ENCODE results near the gene FCN3. TPM values are rescaled to one million over a fixed set of nuclear protein-coding genes. Genes with fewer than 3 reads are reported as not detected.
A peak's percentile ranks its signal among the peaks of the same experiment; 100 is the strongest.

FCN3 gene
- total and polyA plus RNA-seq, 10 of the 15 experiments (the other 5 are each of a cell fraction or from before 2014, with no cell fraction given): 0.28 TPM; not detected in 9

DNA sequence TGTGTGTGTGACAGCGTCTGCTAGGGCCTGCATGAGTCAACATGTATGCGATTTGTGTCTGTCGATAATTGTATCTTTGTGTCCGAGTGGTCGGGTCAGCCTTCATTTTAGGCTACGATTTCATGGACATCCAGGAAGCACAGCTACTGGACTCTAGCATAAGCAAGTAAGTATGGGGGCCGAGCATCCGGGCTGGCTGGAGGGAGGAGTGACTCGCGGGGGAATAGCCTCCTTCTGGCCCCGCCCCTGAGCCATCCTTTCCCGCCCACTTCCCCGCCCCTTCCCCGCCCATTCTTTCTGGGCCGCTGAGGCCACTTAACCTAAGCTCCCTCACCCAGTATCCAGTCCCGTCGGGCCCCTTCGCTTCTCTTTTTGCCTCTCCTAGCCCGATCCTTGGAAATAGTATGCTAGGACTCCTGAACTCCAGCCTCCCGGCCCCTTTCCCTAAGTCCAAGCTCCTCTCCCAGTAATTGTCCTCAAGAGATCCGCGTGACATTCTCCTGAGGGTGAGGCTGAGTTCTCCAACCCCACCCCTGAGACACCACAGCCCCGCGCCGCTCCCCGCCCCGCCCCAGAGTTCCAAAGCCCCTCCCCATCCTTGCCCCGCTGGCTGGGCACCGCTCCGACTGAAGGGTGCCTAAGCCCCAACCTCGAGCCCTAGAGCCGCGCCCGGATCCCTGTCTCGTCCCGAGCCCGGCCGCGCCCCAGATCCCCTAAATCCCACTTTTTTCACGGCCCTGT lies 9.1 kb downstream of the FCN3 start (continued):
- TF ChIP-seq, protein P1, sequence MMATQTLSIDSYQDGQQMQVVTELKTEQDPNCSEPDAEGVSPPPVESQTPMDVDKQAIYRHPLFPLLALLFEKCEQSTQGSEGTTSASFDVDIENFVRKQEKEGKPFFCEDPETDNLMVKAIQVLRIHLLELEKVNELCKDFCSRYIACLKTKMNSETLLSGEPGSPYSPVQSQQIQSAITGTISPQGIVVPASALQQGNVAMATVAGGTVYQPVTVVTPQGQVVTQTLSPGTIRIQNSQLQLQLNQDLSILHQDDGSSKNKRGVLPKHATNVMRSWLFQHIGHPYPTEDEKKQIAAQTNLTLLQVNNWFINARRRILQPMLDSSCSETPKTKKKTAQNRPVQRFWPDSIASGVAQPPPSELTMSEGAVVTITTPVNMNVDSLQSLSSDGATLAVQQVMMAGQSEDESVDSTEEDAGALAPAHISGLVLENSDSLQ (IDR thresholded peaks at IDR 0.05): no peak
- TF ChIP-seq, protein P2, sequence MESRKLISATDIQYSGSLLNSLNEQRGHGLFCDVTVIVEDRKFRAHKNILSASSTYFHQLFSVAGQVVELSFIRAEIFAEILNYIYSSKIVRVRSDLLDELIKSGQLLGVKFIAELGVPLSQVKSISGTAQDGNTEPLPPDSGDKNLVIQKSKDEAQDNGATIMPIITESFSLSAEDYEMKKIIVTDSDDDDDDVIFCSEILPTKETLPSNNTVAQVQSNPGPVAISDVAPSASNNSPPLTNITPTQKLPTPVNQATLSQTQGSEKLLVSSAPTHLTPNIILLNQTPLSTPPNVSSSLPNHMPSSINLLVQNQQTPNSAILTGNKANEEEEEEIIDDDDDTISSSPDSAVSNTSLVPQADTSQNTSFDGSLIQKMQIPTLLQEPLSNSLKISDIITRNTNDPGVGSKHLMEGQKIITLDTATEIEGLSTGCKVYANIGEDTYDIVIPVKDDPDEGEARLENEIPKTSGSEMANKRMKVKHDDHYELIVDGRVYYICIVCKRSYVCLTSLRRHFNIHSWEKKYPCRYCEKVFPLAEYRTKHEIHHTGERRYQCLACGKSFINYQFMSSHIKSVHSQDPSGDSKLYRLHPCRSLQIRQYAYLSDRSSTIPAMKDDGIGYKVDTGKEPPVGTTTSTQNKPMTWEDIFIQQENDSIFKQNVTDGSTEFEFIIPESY (IDR thresholded peaks at IDR 0.05): no peak
- no peak for TF ChIP-seq FOXK2 (IDR thresholded peaks at IDR 0.05)
- TF ChIP-seq RB1 (IDR thresholded peaks at IDR 0.05; ENCODE audit: borderline replicate concordance): no peak
- TF ChIP-seq CHD2 (IDR thresholded peaks at IDR 0.05; ENCODE audit: borderline replicate concordance, low read depth, low read length): no peak
- TF ChIP-seq, protein P3, sequence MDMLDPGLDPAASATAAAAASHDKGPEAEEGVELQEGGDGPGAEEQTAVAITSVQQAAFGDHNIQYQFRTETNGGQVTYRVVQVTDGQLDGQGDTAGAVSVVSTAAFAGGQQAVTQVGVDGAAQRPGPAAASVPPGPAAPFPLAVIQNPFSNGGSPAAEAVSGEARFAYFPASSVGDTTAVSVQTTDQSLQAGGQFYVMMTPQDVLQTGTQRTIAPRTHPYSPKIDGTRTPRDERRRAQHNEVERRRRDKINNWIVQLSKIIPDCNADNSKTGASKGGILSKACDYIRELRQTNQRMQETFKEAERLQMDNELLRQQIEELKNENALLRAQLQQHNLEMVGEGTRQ (IDR thresholded peaks at IDR 0.05; ENCODE audit: borderline replicate concordance, low read depth, low read length): no peak
- 0 out of 2 replicates have a peak, but pooled peaks have one; percentile 8 for TF ChIP-seq CREB1 (IDR thresholded peaks at IDR 0.05; ENCODE audit: low read depth)
- TF ChIP-seq PAX5 (IDR thresholded peaks at IDR 0.05; ENCODE audit: borderline replicate concordance, low read depth, low read length): no peak
- TF ChIP-seq JUND (IDR thresholded peaks at IDR 0.05; ENCODE audit: low read depth, low read length): no peak
- no peak for TF ChIP-seq NR2C2 (IDR thresholded peaks at IDR 0.05; ENCODE audit: borderline replicate concordance, control insufficient read depth, insufficient read length, low read depth)
- TF ChIP-seq MTA3 (IDR thresholded peaks at IDR 0.05; ENCODE audit: borderline replicate concordance, low read length): no peak
- no peak for TF ChIP-seq SUZ12 (IDR thresholded peaks at IDR 0.05; ENCODE audit: unreplicated experiment)
- no peak for TF ChIP-seq POLR2AphosphoS5 (IDR thresholded peaks at IDR 0.05; ENCODE audit: low read length)
- TF ChIP-seq ZBED1 (IDR thresholded peaks at IDR 0.05; ENCODE audit: borderline replicate concordance): no peak
- no peak for TF ChIP-seq RAD51 (IDR thresholded peaks at IDR 0.05)
- no peak for TF ChIP-seq FOS (IDR thresholded peaks at IDR 0.05; ENCODE audit: borderline replicate concordance, extremely low read depth, insufficient read length)
- no peak for TF ChIP-seq ZNF207 (IDR thresholded peaks at IDR 0.05; ENCODE audit: borderline replicate concordance)
- TF ChIP-seq SP1 (IDR thresholded peaks at IDR 0.05; ENCODE audit: low read depth, low read length): peak; percentile 61
- no peak for TF ChIP-seq SMC3 (IDR thresholded peaks at IDR 0.05; ENCODE audit: borderline replicate concordance, low read length)
- no peak for TF ChIP-seq MEF2A (IDR thresholded peaks at IDR 0.05; ENCODE audit: insufficient read depth, low read depth, low read length)
- TF ChIP-seq IKZF2 (IDR thresholded peaks at IDR 0.05): 0 out of 4 replicates have a peak, but pooled peaks of 1 of the 2 experiments have one; percentile 22
- TF ChIP-seq, protein P4, sequence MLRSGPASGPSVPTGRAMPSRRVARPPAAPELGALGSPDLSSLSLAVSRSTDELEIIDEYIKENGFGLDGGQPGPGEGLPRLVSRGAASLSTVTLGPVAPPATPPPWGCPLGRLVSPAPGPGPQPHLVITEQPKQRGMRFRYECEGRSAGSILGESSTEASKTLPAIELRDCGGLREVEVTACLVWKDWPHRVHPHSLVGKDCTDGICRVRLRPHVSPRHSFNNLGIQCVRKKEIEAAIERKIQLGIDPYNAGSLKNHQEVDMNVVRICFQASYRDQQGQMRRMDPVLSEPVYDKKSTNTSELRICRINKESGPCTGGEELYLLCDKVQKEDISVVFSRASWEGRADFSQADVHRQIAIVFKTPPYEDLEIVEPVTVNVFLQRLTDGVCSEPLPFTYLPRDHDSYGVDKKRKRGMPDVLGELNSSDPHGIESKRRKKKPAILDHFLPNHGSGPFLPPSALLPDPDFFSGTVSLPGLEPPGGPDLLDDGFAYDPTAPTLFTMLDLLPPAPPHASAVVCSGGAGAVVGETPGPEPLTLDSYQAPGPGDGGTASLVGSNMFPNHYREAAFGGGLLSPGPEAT (IDR thresholded peaks at IDR 0.05; ENCODE audit: low read depth): no peak
- TF ChIP-seq, protein P5, sequence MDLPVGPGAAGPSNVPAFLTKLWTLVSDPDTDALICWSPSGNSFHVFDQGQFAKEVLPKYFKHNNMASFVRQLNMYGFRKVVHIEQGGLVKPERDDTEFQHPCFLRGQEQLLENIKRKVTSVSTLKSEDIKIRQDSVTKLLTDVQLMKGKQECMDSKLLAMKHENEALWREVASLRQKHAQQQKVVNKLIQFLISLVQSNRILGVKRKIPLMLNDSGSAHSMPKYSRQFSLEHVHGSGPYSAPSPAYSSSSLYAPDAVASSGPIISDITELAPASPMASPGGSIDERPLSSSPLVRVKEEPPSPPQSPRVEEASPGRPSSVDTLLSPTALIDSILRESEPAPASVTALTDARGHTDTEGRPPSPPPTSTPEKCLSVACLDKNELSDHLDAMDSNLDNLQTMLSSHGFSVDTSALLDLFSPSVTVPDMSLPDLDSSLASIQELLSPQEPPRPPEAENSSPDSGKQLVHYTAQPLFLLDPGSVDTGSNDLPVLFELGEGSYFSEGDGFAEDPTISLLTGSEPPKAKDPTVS (IDR thresholded peaks at IDR 0.05; ENCODE audit: low read depth, low read length): no peak
- no peak for TF ChIP-seq YBX1 (IDR thresholded peaks at IDR 0.05)
- TF ChIP-seq ASH2L (IDR thresholded peaks at IDR 0.05; ENCODE audit: borderline replicate concordance, low read depth): no peak

Data from GM12878 (cell line).